Neuronal stem cell (in vitro differentiated cells): Measurements from ENCODE around the gene C22orf23.
A peak's percentile ranks its signal among the peaks of the same experiment; 100 is the strongest.

Experiments used
- DNase-seq: peaks from one replicate; pipeline ENCODE4 v3.0.0-alpha.2; 2013; ENCODE audit warnings: low spot score
- H2AFZ ChIP-seq: one replicate; pipeline ENCODE4 v1.6.1; 2013; ENCODE audit warnings: mild to moderate bottlenecking, low read length, inconsistent platforms
- H2AK5ac ChIP-seq: 2 replicates; pipeline ENCODE4 v1.6.1; 2013; ENCODE audit warnings: low read depth, mild to moderate bottlenecking, inconsistent platforms, low read length, moderate library complexity, mixed read lengths
- H2BK120ac ChIP-seq: 2 replicates; pipeline ENCODE4 v1.6.1; 2013; ENCODE audit warnings: low read depth, mild to moderate bottlenecking, inconsistent platforms, low read length, moderate library complexity, mixed read lengths
- H2BK12ac ChIP-seq: one replicate; pipeline ENCODE4 v1.6.1; 2013; ENCODE audit warnings: low read length, inconsistent platforms
- H2BK15ac ChIP-seq: 2 replicates; pipeline ENCODE4 v1.6.1; 2013; ENCODE audit warnings: mild to moderate bottlenecking, low read length, inconsistent platforms, mixed read lengths
- H2BK5ac ChIP-seq: one replicate; pipeline ENCODE4 v1.6.1; 2013; ENCODE audit warnings: inconsistent platforms, mild to moderate bottlenecking, low read length, moderate library complexity
- H3K14ac ChIP-seq: one replicate; pipeline ENCODE4 v1.6.1; 2013; ENCODE audit warnings: low read length, inconsistent platforms
- H3K18ac ChIP-seq: 2 replicates; pipeline ENCODE4 v1.6.1; 2013; ENCODE audit warnings: low read length, inconsistent platforms
- H3K23ac ChIP-seq: 2 replicates; pipeline ENCODE4 v1.6.1; 2013; ENCODE audit warnings: low read depth, mild to moderate bottlenecking, mixed read lengths, low read length, inconsistent platforms; ENCODE audit not compliant: poor library complexity
- H3K27ac ChIP-seq: replicated peaks from 3 replicates; pipeline ENCODE4 v1.5.1; 2013; ENCODE audit warnings: low read length, inconsistent platforms
- H3K27me3 ChIP-seq, 3 experiments: 2 replicates each; pipeline ENCODE4 v1.6.1; 2013; ENCODE audit warnings: low read length in 3 of 3, mild to moderate bottlenecking in 2 of 3, inconsistent platforms in 1 of 3, low read depth in 1 of 3, mixed read lengths in 1 of 3, moderate library complexity in 1 of 3; ENCODE audit not compliant: control insufficient read depth in 3 of 3, insufficient read depth in 3 of 3
- H3K36me3 ChIP-seq, 2 donors: replicated peaks in 1 of 2; 2 replicates each; pipeline ENCODE4 v1.6.1; 2013; ENCODE audit warnings: low read length in 2 of 2; ENCODE audit not compliant: control insufficient read depth in 2 of 2, insufficient read depth in 2 of 2
- H3K4ac ChIP-seq: 2 replicates; pipeline ENCODE4 v1.6.1; 2013; ENCODE audit warnings: inconsistent platforms, mild to moderate bottlenecking, low read length, moderate library complexity
- H3K4me1 ChIP-seq, 2 donors: 1 replicate in 1 of 2; 2 replicates in 1 of 2; pipeline ENCODE4 v1.6.1; 2013; ENCODE audit warnings: low read length in 2 of 2, low read depth in 1 of 2; ENCODE audit not compliant: control insufficient read depth in 2 of 2, insufficient read depth in 1 of 2
- H3K4me2 ChIP-seq: one replicate; pipeline ENCODE4 v1.6.1; 2013; ENCODE audit warnings: mild to moderate bottlenecking, low read length, inconsistent platforms; ENCODE audit not compliant: insufficient read depth, poor library complexity, severe bottlenecking
- H3K4me3 ChIP-seq, 2 donors: 2 replicates each; pipeline ENCODE4 v1.5.1; 2013; ENCODE audit warnings: low read length in 2 of 2, mild to moderate bottlenecking in 2 of 2, inconsistent platforms in 1 of 2, moderate library complexity in 1 of 2
- H3K79me1 ChIP-seq: one replicate; pipeline ENCODE4 v1.6.1; 2013; ENCODE audit warnings: low read depth, mild to moderate bottlenecking, inconsistent platforms, low read length, moderate library complexity
- H3K9ac ChIP-seq: one replicate; pipeline ENCODE4 v1.6.1; 2013; ENCODE audit warnings: mild to moderate bottlenecking, low read depth, low read length, inconsistent platforms; ENCODE audit not compliant: poor library complexity
- H3K9me3 ChIP-seq, 2 donors: replicated peaks in 1 of 2; 2 replicates each; pipeline versions ENCODE3 to v1.6.1; 2013; ENCODE audit warnings: low read length in 2 of 2, mild to moderate bottlenecking in 2 of 2, inconsistent platforms in 1 of 2, low read depth in 1 of 2, mixed read lengths in 1 of 2, moderate library complexity in 1 of 2; ENCODE audit not compliant: control insufficient read depth in 2 of 2, insufficient read depth in 1 of 2
- H4K8ac ChIP-seq: one replicate; pipeline ENCODE4 v1.6.1; 2013; ENCODE audit warnings: low read depth, mild to moderate bottlenecking, inconsistent platforms, low read length, moderate library complexity
- H4K91ac ChIP-seq: one replicate; pipeline ENCODE4 v1.6.1; 2013; ENCODE audit warnings: low read length, low read depth, mild to moderate bottlenecking, inconsistent platforms; ENCODE audit not compliant: poor library complexity
- WGBS, 2 donors: extraction: QIAGEN DNeasy Blood & Tissue Kit; methylation state at CpG; one replicate each; pipeline ENCODE4 v1.1.7; 2013; ENCODE audit warnings: missing lambda C conversion rate in 2 of 2, mixed read lengths in 1 of 2; ENCODE audit not compliant: insufficient read length in 2 of 2, insufficient replicate concordance in 1 of 2; ENCODE audit errors: extremely low coverage in 2 of 2; 5-methylcytosine and 5-hydroxymethylcytosine counted together

Gene C22orf23

GRCh38 chr22:37927637-37927936, 25.8 kb downstream of the C22orf23 start:
- H3K4me2 ChIP-seq: no peak overlapping the region
- H2BK15ac ChIP-seq: no peak overlapping the region
- no peak overlapping the region for H2AK5ac ChIP-seq
- H3K4ac ChIP-seq: no peak overlapping the region
- WGBS, 2 donors: no CpG with 5 or more reads among the region's 5 CpGs
- H3K14ac ChIP-seq: no peak overlapping the region
- peaks cover 3% of the 10 kb centered on the region for H3K79me1 ChIP-seq
- H3K23ac ChIP-seq: no peak overlapping the region
- peaks cover 23 to 71% of the 10 kb centered on the region in 2 donors for H3K36me3 ChIP-seq
- no peak overlapping the region for H3K9ac ChIP-seq
- H2AFZ ChIP-seq: no peak overlapping the region
- H3K9me3 ChIP-seq: no peaks in the 10 kb centered on the region
- no peak overlapping the region for H4K91ac ChIP-seq
- no peak overlapping the region for H3K18ac ChIP-seq
- no peak overlapping the region for H2BK120ac ChIP-seq
- H3K4me1 ChIP-seq: no peaks in the 10 kb centered on the region
- no peak overlapping the region for H2BK5ac ChIP-seq
- H3K4me3 ChIP-seq: no peak overlapping the region
- H3K27me3 ChIP-seq: no peaks in the 10 kb centered on the region
- no peak for DNase-seq
- H4K8ac ChIP-seq: no peak overlapping the region
- H3K27ac ChIP-seq: no peak overlapping the region
- no peak overlapping the region for H2BK12ac ChIP-seq

GRCh38 chr22:37926771-37927636, 26.4 kb downstream of the C22orf23 start:
- H3K18ac ChIP-seq: no peak overlapping the region
- no peaks in the 10 kb centered on the region for H3K9me3 ChIP-seq
- no peak overlapping the region for H3K23ac ChIP-seq
- no peak overlapping the region for H2AFZ ChIP-seq
- no peak overlapping the region for H3K9ac ChIP-seq
- peak overlapping the region; percentile 13 for H2BK5ac ChIP-seq
- no peak overlapping the region for H2BK120ac ChIP-seq
- H2BK15ac ChIP-seq: no peak overlapping the region
- WGBS, 2 donors: no CpG with 5 or more reads among the region's 32 CpGs
- no peak overlapping the region for H2BK12ac ChIP-seq
- no peak overlapping the region for H3K4ac ChIP-seq
- H3K36me3 ChIP-seq: peaks cover 20 to 65% of the 10 kb centered on the region in 2 donors
- H3K4me3 ChIP-seq: peak overlapping the region in 1 of 2 donors; percentile 36
- no peak for DNase-seq
- no peak overlapping the region for H3K27ac ChIP-seq
- H3K27me3 ChIP-seq: no peaks in the 10 kb centered on the region
- H2AK5ac ChIP-seq: no peak overlapping the region
- H3K79me1 ChIP-seq: peaks cover 3% of the 10 kb centered on the region
- no peak overlapping the region for H3K4me2 ChIP-seq
- H3K14ac ChIP-seq: no peak overlapping the region
- H4K8ac ChIP-seq: no peak overlapping the region
- no peaks in the 10 kb centered on the region for H3K4me1 ChIP-seq
- H4K91ac ChIP-seq: no peak overlapping the region

GRCh38 chr22:37926358-37926757, 27.0 kb downstream of the C22orf23 start:
- Histone ChIP-seq H3K36me3 (peaks cover 20 to 65% of the 10 kb centered on the region in 2 donors), H3K18ac (no peak overlapping the region), H3K79me1 (peaks cover 1% of the 10 kb centered on the region), H3K27ac (no peak overlapping the region), H3K4me2 (no peak overlapping the region), H4K91ac (no peak overlapping the region), H3K9ac (no peak overlapping the region), H3K4me1 (no peaks in the 10 kb centered on the region), H2BK15ac (no peak overlapping the region), H4K8ac (no peak overlapping the region), H2BK120ac (no peak overlapping the region), H2AK5ac (no peak overlapping the region), H2AFZ (no peak overlapping the region), H3K27me3 (no peaks in the 10 kb centered on the region), H3K9me3 (no peaks in the 10 kb centered on the region), H3K23ac (no peak overlapping the region), H3K4me3 (peak overlapping the region in 1 of 2 donors; percentile 48), H3K4ac (no peak overlapping the region), H3K14ac (no peak overlapping the region), H2BK5ac (peak overlapping the region; percentile 13), H2BK12ac (no peak overlapping the region)
- WGBS, 2 donors: no CpG with 5 or more reads among the region's 7 CpGs
- DNase-seq: no peak

GRCh38 chr22:37925767-37926166, 27.6 kb downstream of the C22orf23 start:
- Histone ChIP-seq H2BK12ac (no peak overlapping the region), H3K4me1 (no peaks in the 10 kb centered on the region), H2BK120ac (no peak overlapping the region), H2AK5ac (no peak overlapping the region), H2BK15ac (no peak overlapping the region), H3K18ac (no peak overlapping the region), H3K14ac (no peak overlapping the region), H3K36me3 (peaks cover 20 to 66% of the 10 kb centered on the region in 2 donors), H3K4me2 (no peak overlapping the region), H3K9ac (peak overlapping the region; percentile 44), H3K4ac (no peak overlapping the region), H2AFZ (no peak overlapping the region), H2BK5ac (no peak overlapping the region), H3K23ac (no peak overlapping the region), H3K9me3 (no peaks in the 10 kb centered on the region), H3K79me1 (peaks cover 1% of the 10 kb centered on the region), H3K27ac (no peak overlapping the region), H4K8ac (no peak overlapping the region), H3K27me3 (no peaks in the 10 kb centered on the region), H4K91ac (no peak overlapping the region), H3K4me3 (no peak overlapping the region)
- no peak for DNase-seq
- WGBS, 2 donors: no CpG with 5 or more reads among the region's 15 CpGs
